ENCODE measurements around the gene FAM174B. TPM values are rescaled to one million over a fixed set of nuclear protein-coding genes. Genes with fewer than 3 reads are reported as not detected.

Gene FAM174B
- total RNA-seq, 1 donor from 2014 or later: 11.9 TPM

- no peak for DNase-seq (ENCODE audit: low read depth)
Measured at GRCh38 chr15:92664178-92664900, 8.8 kb upstream of the FAM174B start.

DNA sequence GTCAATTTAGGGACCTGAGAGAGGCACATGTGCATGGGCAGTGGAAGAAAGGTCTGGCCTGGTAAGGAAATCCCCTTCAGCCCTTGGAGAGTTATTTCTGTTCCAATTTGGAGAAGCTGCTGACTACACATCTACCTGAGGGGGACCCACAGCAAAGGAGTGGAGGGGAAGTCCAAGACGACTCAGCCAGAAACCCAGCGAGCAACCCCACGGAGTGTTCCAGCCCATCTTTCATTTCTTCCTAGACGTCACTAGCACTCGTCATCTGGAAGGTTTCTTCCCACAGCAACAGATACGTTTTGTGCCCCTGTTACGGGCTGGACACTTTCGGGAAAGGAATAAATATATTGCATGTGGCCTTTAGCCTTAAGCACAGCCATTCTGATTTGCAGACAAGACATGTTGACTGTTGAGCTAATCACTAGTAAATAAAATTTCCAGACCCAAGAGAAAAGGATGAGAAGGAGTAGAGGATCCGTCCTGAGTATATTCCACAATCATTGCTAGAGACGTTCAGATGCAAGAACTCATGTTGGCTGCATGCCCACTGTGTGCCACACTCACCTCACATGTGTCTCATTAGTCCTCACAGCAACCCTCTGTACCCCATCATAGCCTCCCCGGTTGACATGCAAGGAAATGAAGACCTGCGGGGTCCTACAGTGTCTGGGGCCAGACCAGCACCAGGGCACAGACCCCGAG, 7.8 kb upstream of the FAM174B start:
- DNase-seq (ENCODE audit: low read depth): no peak

DNA sequence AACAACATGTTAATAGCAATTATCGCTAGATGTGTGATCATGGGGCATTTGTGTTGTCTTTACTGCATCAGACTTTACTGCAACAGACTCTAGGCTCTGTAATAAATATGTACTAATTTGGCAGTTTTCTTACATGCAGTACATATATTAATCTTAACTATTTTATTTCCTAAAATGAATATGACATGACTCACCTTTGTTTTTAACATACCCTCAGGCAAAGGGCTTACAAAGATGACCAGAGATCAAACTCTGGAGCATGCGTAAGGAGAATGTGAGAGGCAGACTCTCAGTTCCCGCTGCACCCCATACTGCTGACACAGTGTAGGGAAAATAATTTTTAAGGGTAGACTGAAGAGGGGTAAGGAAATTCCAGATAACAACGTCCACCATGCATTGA, 7.2 kb upstream of the FAM174B start:
- DNase-seq (ENCODE audit: low read depth): no peak

- peak; percentile 50 for DNase-seq (ENCODE audit: low read depth)
Measured at GRCh38 chr15:92661956-92662355, 6.4 kb upstream of the FAM174B start.

DNA sequence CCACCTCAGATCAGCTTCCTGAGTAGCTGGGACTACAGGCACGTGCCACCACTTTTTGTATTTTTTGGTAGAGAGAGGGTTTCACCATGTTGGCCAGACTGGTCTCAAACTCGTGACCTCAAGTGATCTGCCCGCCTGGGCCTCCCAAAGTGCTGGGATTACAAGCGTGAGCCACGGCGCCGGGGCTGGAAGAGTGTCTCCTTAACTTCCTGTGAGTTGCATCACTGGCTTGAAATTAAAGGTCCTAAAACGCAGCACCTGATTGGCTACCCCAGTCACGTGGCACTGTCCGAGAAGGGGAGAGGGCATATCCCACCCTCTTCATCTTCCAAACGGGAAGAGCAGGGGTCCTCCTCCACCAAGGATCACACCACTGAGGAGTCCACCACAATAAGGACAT, 5.5 kb upstream of the FAM174B start:
- no peak for DNase-seq (ENCODE audit: low read depth)

DNA sequence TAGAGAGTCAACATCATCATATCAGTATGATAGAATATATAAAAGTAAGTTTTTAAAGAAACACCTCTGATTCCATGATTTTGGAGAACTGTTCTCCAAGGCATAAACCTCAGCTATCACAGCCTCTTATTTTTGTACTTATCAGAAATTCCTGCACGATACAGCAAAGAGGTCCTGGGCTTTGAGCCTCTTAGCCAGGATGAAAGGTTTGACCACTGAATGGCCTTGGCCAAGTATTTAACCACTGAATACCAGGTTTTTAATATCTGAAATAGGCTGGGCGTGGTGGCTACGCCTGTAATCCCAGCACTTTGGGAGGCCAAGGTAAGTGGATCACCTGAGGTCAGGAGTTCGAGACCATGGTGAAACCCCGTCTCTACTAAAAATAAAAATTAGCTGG, 1.9 kb upstream of the FAM174B start:
- no peak for DNase-seq (ENCODE audit: low read depth)

- DNase-seq (ENCODE audit: low read depth): no peak
Measured at GRCh38 chr15:92656089-92656488, 514 bp upstream of the FAM174B start.

DNA sequence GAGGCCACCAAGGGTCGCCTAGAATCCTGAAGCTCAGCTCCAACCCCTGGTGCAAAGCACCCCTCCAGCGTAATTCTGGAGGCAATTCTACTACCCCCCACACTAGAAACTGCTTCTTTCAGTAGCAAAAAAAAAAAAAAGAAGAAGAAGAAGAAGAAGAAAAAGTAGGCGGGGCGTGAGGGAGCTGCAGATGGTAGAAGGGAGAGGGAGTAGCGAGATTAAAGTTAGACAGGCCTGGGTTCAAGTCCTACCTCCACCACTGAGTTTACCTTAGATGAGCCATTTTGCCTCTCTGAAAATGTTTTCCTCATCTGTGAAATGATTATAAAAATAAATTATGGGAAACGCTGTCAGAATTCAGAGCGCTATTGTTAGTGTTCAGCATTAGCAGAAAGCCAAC, 913 bp downstream of the FAM174B start:
- DNase-seq (ENCODE audit: low read depth): no peak

DNA sequence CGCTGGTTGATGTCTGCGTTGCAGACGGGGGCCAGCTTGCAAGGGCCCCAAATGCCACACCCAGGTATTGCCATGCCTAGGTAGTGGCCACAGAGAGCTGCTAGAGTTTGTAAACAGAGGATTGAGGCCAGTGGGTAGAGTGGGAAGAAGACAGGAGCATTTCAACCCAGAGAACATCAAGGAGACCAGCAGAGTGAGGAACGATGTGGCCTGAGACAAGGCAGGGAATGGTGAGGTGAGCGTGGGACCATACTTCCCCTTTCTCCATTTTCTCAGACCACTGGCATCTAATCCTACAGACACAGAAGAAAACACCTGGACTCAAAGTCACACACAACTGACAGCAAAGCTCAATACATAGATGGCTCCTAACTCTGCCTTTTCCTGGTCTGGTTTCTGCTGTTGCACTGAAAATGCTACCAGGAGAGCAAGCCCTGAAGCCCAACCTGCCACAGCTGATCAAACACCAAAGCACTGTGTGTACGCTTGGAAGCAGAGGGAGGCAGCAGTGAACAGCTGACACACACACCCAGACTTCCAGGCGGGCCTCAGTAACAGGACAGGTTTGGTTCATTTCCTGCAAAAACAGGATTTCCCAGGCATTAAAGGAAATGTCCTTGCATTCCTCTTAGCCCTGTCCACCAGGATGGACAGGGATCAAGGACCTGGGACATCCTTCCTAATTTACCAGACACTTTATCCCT, 1.6 kb downstream of the FAM174B start:
- peak; percentile 43 for DNase-seq (ENCODE audit: low read depth)

- DNase-seq (ENCODE audit: low read depth): no peak
Measured at GRCh38 chr15:92653366-92653765, 2.2 kb downstream of the FAM174B start.

DNA sequence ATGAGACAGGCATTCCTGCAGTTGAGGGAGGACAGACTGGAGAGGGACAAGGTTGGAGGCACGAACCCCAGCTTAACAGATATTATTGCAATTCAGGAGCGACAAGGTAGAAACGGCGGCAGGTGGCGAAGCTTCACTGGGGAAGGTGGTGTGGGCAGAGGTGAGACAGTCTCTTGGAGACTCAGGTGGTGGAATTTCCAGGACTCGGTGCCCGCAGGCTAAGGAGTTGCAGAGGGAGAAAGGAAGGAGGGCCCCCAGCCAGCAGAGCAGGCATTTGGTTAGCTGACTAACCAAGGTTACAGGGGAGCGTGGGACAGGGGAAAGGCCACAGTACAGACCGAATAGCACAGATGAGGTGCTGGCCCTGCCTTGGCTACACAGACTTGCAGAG, 3.0 kb downstream of the FAM174B start:
- DNase-seq (ENCODE audit: low read depth): no peak

DNA sequence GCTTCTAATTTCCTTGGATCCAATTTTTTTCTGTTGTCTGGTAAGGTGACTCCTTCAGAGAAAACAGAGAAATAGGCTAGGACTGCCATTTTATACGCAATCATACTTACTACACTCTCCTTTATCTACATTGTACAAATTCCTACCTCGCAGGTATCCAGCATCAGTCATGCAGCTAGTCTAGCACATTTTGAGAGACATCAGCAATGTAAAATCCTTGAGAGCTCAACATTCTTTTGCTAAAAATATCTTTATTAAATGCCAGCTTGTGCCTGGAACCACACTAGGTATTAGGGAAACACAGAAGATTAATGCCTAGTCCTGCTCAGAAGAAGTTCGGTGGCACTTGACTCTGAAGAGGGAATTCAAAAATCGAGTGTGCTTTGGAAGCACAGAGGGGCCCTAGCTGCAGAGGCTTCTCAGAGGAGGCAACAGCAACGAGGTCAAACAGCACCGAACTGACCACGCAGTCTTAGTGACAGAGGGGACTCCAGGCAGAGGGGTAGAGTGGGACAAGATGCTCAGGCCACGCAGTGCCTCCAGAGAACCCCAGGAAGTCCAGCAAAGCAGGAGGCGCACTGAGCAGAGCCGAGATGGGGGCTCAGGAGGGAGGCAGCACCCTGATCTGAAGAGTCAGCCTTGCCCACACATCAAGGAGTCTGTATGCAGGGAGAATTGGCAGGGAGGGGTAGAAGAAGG, 3.5 kb downstream of the FAM174B start:
- no peak for DNase-seq (ENCODE audit: low read depth)

DNA sequence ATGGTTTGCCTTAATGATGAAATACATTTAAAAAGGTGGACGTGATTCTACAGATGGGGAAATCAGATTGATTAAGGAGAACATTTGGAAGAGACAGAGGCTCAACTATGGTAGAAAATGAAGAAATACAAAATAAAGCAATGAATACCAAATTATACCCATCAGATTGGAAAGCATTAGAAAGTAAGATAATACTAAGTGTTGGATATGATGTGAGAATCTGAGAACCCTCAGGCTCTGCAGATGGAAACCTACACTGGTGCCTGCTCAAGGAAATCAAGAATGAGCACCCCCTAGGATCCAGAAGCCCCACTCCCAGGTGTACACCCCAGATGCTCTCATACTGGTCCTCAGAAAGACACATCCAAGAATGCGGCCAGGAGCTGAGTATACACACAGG, 4.6 kb downstream of the FAM174B start:
- DNase-seq (ENCODE audit: low read depth): no peak

GRCh38 chr15:92650256-92650655, 5.3 kb downstream of the FAM174B start:
- DNase-seq (ENCODE audit: low read depth): no peak

GRCh38 chr15:92648190-92648875, 7.2 kb downstream of the FAM174B start:
- no peak for DNase-seq (ENCODE audit: low read depth)

DNA sequence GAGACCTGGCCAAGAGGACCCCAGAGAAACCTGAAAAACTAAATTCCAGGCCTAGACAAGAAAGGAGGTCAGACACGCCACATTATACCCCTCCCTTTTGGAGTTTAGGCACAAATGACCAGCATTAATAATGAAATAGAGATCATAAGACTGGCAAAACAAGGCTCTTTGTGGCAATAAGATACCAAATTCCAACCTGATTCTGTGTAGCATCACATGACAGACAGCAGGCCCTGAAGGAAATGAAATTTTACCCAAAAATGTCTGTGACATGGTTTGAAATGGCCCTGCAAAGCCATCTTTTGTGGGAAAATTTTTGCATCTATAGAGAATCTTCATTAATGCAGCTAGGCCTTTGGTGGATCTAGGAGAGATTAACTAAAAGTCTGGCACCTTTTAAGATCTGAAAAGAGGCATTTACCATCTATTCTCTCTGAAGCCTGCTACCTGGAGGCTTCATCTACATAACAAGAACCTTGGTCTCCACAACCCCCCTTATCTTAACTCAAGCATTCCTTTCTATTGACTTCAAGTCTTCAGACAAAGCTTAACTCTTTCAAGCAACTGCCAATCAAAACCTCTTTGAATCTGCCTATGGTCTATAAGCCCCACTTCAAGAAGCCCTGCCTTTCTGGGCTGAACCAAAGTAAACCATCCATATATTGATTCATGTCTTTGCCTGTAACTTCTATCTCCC, 8.0 kb downstream of the FAM174B start:
- DNase-seq (ENCODE audit: low read depth): no peak

- DNase-seq (ENCODE audit: low read depth): no peak
Measured at GRCh38 chr15:92646216-92646615, 9.4 kb downstream of the FAM174B start.

- DNase-seq (ENCODE audit: low read depth): no peak
Measured at GRCh38 chr15:92645731-92646130, 9.8 kb downstream of the FAM174B start.

- peak; percentile 44 for DNase-seq (ENCODE audit: low read depth)
Measured at GRCh38 chr15:92645051-92645631, 10.4 kb downstream of the FAM174B start.
